ENCODE measurements around the gene TIAM2. TPM values are rescaled to one million over a fixed set of nuclear protein-coding genes. Genes with fewer than 3 reads are reported as not detected.

The TIAM2 gene
- total RNA-seq, 4 donors from 2014 or later: 4.2 to 12.7 (median 7.5) TPM

- Histone ChIP-seq H3K9me3 (no peaks in the 10 kb centered on the region), H3K27ac (peak overlapping the region in 1 of 4 donors; percentile 65), H3K27me3 (no peaks in the 10 kb centered on the region), H3K4me3 (no peak overlapping the region), H3K4me1 (no peaks in the 10 kb centered on the region), H3K36me3 (no peaks in the 10 kb centered on the region)
- in situ Hi-C loops (cut with MboI; ENCODE audit: low pct_ligation_motif_present in 1 of 4, low pct_unique_long_range_greater_than_20kb in 1 of 4, low sequenced_read_pairs in 3 of 4) (loop anchor here (5.0 to 10.0 kb wide), 4 partner anchors 60 to 320 kb away; no protein-coding TSS in a partner anchor), intact Hi-C loops (cut with DNase I; ENCODE audit: low total_unique reads) (loop anchor here (5.0 to 10.0 kb wide), 2 partner anchors 320 to 378 kb away; no protein-coding TSS in a partner anchor)
- TF ChIP-seq, protein P1, sequence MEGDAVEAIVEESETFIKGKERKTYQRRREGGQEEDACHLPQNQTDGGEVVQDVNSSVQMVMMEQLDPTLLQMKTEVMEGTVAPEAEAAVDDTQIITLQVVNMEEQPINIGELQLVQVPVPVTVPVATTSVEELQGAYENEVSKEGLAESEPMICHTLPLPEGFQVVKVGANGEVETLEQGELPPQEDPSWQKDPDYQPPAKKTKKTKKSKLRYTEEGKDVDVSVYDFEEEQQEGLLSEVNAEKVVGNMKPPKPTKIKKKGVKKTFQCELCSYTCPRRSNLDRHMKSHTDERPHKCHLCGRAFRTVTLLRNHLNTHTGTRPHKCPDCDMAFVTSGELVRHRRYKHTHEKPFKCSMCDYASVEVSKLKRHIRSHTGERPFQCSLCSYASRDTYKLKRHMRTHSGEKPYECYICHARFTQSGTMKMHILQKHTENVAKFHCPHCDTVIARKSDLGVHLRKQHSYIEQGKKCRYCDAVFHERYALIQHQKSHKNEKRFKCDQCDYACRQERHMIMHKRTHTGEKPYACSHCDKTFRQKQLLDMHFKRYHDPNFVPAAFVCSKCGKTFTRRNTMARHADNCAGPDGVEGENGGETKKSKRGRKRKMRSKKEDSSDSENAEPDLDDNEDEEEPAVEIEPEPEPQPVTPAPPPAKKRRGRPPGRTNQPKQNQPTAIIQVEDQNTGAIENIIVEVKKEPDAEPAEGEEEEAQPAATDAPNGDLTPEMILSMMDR (IDR thresholded peaks at IDR 0.05): no peak
- no peak for TF ChIP-seq POLR2AphosphoS5 (IDR thresholded peaks at IDR 0.05)
- TF ChIP-seq EP300 (IDR thresholded peaks at IDR 0.05; ENCODE audit: low read depth): no peak
- no peak for TF ChIP-seq POLR2A (IDR thresholded peaks at IDR 0.05)
- DNase-seq: no peak
- WGBS, 2 donors (ENCODE audit: low coverage in 1 of 2): 89 to 95% methylated on average over 6 to 7 of the region's 7 CpGs
Measured at GRCh38 chr6:155245193-155245592, 250.1 kb downstream of the TIAM2 start.

GRCh38 chr6:155245831-155246230 is 250.7 kb downstream of the TIAM2 start:
- no peak for DNase-seq
- in situ Hi-C loops (cut with MboI; ENCODE audit: low pct_ligation_motif_present in 1 of 4, low pct_unique_long_range_greater_than_20kb in 1 of 4, low sequenced_read_pairs in 3 of 4) (loop anchor here (5.0 to 10.0 kb wide), 4 partner anchors 61 to 321 kb away; no protein-coding TSS in a partner anchor), intact Hi-C loops (cut with DNase I; ENCODE audit: low total_unique reads) (loop anchor here (5.0 to 10.0 kb wide), 2 partner anchors 321 to 379 kb away; no protein-coding TSS in a partner anchor)
- Histone ChIP-seq H3K9me3 (no peaks in the 10 kb centered on the region), H3K27me3 (no peaks in the 10 kb centered on the region), H3K4me1 (no peaks in the 10 kb centered on the region), H3K27ac (no peak overlapping the region), H3K36me3 (no peaks in the 10 kb centered on the region), H3K4me3 (no peak overlapping the region)
- 83 to 87% methylated on average over 3 of the region's 3 CpGs for WGBS, 2 donors (ENCODE audit: low coverage in 1 of 2)
- no peak for TF ChIP-seq EP300 (IDR thresholded peaks at IDR 0.05; ENCODE audit: low read depth)
- TF ChIP-seq, protein P1 (IDR thresholded peaks at IDR 0.05): no peak
- no peak for TF ChIP-seq POLR2A (IDR thresholded peaks at IDR 0.05)
- TF ChIP-seq POLR2AphosphoS5 (IDR thresholded peaks at IDR 0.05): no peak

- intact Hi-C loops (cut with DNase I; ENCODE audit: low total_unique reads) (loop anchor here (5.0 to 10.0 kb wide), 2 partner anchors 322 to 380 kb away; no protein-coding TSS in a partner anchor), in situ Hi-C loops (cut with MboI; ENCODE audit: low pct_ligation_motif_present in 1 of 4, low pct_unique_long_range_greater_than_20kb in 1 of 4, low sequenced_read_pairs in 3 of 4) (loop anchor here (5.0 to 10.0 kb wide), 4 partner anchors 62 to 322 kb away; no protein-coding TSS in a partner anchor)
- no peak for DNase-seq
- Histone ChIP-seq H3K4me1 (no peaks in the 10 kb centered on the region), H3K27ac (no peak overlapping the region), H3K9me3 (no peaks in the 10 kb centered on the region), H3K27me3 (no peaks in the 10 kb centered on the region), H3K4me3 (no peak overlapping the region), H3K36me3 (no peaks in the 10 kb centered on the region)
- 98% methylated on average over 2 of the region's 2 CpGs; no CpG with 5 or more reads in 1 of the 2 donors for WGBS, 2 donors (ENCODE audit: low coverage in 1 of 2)
- TF ChIP-seq EP300 (IDR thresholded peaks at IDR 0.05; ENCODE audit: low read depth) (no peak), POLR2AphosphoS5 (IDR thresholded peaks at IDR 0.05) (no peak), POLR2A (IDR thresholded peaks at IDR 0.05) (no peak)
- TF ChIP-seq, protein P1 (IDR thresholded peaks at IDR 0.05): no peak
Measured at GRCh38 chr6:155246825-155247224, 251.7 kb downstream of the TIAM2 start.

- WGBS, 2 donors (ENCODE audit: low coverage in 1 of 2): 73% methylated on average over 5 of the region's 5 CpGs; no CpG with 5 or more reads in 1 of the 2 donors
- Histone ChIP-seq H3K27me3 (no peaks in the 10 kb centered on the region), H3K4me1 (no peaks in the 10 kb centered on the region), H3K4me3 (no peak overlapping the region), H3K9me3 (no peaks in the 10 kb centered on the region), H3K27ac (peak overlapping the region in 3 of 4 donors; percentile 3 to 69 (median 20)), H3K36me3 (no peaks in the 10 kb centered on the region)
- intact Hi-C loops (cut with DNase I; ENCODE audit: low total_unique reads): loop anchor here (5.0 to 10.0 kb wide), 2 partner anchors 323 to 380 kb away; no protein-coding TSS in a partner anchor
- TF ChIP-seq POLR2A (IDR thresholded peaks at IDR 0.05) (no peak), EP300 (IDR thresholded peaks at IDR 0.05; ENCODE audit: low read depth) (no peak), POLR2AphosphoS5 (IDR thresholded peaks at IDR 0.05) (no peak)
- TF ChIP-seq, protein P1 (IDR thresholded peaks at IDR 0.05): no peak
- no peak for DNase-seq
- in situ Hi-C loops (cut with MboI; ENCODE audit: low pct_ligation_motif_present in 1 of 4, low pct_unique_long_range_greater_than_20kb in 1 of 4, low sequenced_read_pairs in 3 of 4): loop anchor here (5.0 to 10.0 kb wide), 4 partner anchors 63 to 323 kb away; no protein-coding TSS in a partner anchor
Measured at GRCh38 chr6:155247618-155248007, 252.5 kb downstream of the TIAM2 start.

Data from transverse colon (tissue), 4 donors.